ENCODE data around the gene ARMC3.

DNA sequence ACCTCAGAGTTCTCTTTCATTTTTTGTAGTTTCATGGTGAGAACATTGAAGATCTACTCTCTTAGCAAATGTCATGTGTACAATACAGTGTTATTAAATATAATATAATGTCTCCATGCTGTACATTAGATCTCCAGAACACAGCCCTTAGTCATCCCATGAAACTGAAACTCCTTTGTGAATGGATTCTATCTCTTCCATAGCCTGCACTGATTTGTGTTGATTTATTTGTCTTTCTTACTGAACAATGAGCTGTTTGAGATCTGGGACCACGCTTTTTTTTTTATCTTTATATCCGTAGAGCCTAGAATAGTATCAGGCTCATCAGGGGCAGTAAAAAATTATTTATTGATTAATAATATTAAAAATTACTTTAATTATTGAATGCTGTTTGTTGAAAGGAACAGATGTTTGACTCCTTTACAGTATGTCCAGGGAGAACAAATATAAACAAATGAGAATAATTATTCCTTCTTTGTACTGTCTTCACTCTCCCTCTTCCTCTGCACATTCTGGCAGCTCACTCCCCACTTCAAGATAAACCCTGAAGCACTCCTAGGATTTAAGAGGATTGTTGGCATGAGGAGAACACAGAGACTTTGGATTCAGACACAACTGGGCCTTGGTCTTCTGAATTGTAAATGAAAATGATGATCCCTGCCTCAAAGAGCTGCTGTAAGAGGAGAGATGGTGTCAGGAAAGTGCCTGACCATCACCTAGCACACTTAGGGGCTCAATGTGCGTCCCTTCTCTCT, 85.9 kb downstream of the ARMC3 start:
- TF ChIP-seq, protein P1, sequence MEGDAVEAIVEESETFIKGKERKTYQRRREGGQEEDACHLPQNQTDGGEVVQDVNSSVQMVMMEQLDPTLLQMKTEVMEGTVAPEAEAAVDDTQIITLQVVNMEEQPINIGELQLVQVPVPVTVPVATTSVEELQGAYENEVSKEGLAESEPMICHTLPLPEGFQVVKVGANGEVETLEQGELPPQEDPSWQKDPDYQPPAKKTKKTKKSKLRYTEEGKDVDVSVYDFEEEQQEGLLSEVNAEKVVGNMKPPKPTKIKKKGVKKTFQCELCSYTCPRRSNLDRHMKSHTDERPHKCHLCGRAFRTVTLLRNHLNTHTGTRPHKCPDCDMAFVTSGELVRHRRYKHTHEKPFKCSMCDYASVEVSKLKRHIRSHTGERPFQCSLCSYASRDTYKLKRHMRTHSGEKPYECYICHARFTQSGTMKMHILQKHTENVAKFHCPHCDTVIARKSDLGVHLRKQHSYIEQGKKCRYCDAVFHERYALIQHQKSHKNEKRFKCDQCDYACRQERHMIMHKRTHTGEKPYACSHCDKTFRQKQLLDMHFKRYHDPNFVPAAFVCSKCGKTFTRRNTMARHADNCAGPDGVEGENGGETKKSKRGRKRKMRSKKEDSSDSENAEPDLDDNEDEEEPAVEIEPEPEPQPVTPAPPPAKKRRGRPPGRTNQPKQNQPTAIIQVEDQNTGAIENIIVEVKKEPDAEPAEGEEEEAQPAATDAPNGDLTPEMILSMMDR (IDR thresholded peaks at IDR 0.05): no peak
- no peak for TF ChIP-seq POLR2A (IDR thresholded peaks at IDR 0.05)

All from ovary (tissue), 3 donors.